HL-60 (cell line): ENCODE data around the gene SMIM38.

Experiments
- CTCF ChIP-seq: IDR thresholded peaks from one replicate; pipeline ENCODE4 v1.5.1; 2011; ENCODE audit warnings: low read length, control low read depth, inconsistent platforms; ENCODE audit not compliant: insufficient read depth
- POLR2AphosphoS5 ChIP-seq: IDR thresholded peaks from 2 replicates; pipeline ENCODE4 v1.6.1; 2012; ENCODE audit warnings: low read depth

- TF ChIP-seq CTCF (no peak), POLR2AphosphoS5 (no peak)
Measured at GRCh38 chr11:69200331-69201065, 44.8 kb downstream of the SMIM38 start.
